IMR-90 (cell line): Measurements from ENCODE around the gene COL4A3.

Experiments
- BHLHE40 ChIP-seq: fragments of 150-350 bp; IDR thresholded peaks from 2 replicates; pipeline ENCODE4 v1.6.1; 2016; ENCODE audit warnings: mild to moderate bottlenecking, low read depth, low read length
- CHD1 ChIP-seq: IDR thresholded peaks from 2 replicates; pipeline ENCODE4 v1.6.1; 2012; ENCODE audit warnings: low read depth, low read length, improper control_type of control experiment
- CTCF ChIP-seq: conservative IDR thresholded peaks from 2 replicates; pipeline ENCODE4 v1.5.1; 2012; ENCODE audit warnings: mild to moderate bottlenecking, low read depth, low read length, improper control_type of control experiment
- ELK1 ChIP-seq: fragments of 150-350 bp; IDR thresholded peaks from 2 replicates; pipeline ENCODE4 v1.6.1; 2016; ENCODE audit warnings: low read depth, mild to moderate bottlenecking, low read length, moderate library complexity, borderline replicate concordance
- FOS ChIP-seq: fragments of 150-350 bp; IDR thresholded peaks from 2 replicates; pipeline ENCODE4 v1.6.1; 2016; ENCODE audit warnings: low read depth, low read length
- MAZ ChIP-seq: IDR thresholded peaks from 2 replicates; pipeline ENCODE4 v1.6.1; 2012; ENCODE audit warnings: low read depth, mild to moderate bottlenecking, low read length, improper control_type of control experiment, moderate library complexity, borderline replicate concordance
- MXI1 ChIP-seq: IDR thresholded peaks from 2 replicates; pipeline ENCODE4 v1.6.1; 2012; ENCODE audit warnings: low read depth, mild to moderate bottlenecking, low read length, moderate library complexity, borderline replicate concordance
- NFE2L2 ChIP-seq: fragments of 150-350 bp; IDR thresholded peaks from 2 replicates; pipeline ENCODE4 v1.6.1; 2016; ENCODE audit warnings: low read depth, mild to moderate bottlenecking, low read length
- POLR2A ChIP-seq: IDR thresholded peaks from 2 replicates; pipeline ENCODE4 v1.6.1; 2012; ENCODE audit warnings: mild to moderate bottlenecking, low read depth, low read length
- RAD21 ChIP-seq: IDR thresholded peaks from 2 replicates; pipeline ENCODE4 v1.6.1; 2012; ENCODE audit warnings: low read length, improper control_type of control experiment
- RCOR1 ChIP-seq: IDR thresholded peaks from 2 replicates; pipeline ENCODE4 v1.6.1; 2012; ENCODE audit warnings: mild to moderate bottlenecking, low read length, improper control_type of control experiment; ENCODE audit not compliant: insufficient replicate concordance
- RFX5 ChIP-seq: IDR thresholded peaks from 2 replicates; pipeline ENCODE4 v1.8.0; 2012; ENCODE audit warnings: low read depth, mild to moderate bottlenecking, low read length, moderate library complexity
- USF2 ChIP-seq: fragments of 150-350 bp; IDR thresholded peaks from 2 replicates; pipeline ENCODE4 v1.6.1; 2017; ENCODE audit warnings: mild to moderate bottlenecking, antibody characterized with exemption, low read length, low read depth

- TF ChIP-seq CTCF (no peak), BHLHE40 (no peak), MXI1 (no peak), RAD21 (no peak), RFX5 (no peak), POLR2A (no peak), FOS (no peak), NFE2L2 (no peak), CHD1 (no peak), RCOR1 (no peak), USF2 (peak; percentile 47), MAZ (no peak), ELK1 (no peak)
Observed at GRCh38 chr2:227115761-227116160, 48.7 kb upstream of the COL4A3 start.
